A549 treated with AZD2906 at 1 μM for 4 hours (cell line): Measurements from ENCODE around the gene KRTAP3-1. TPM values are rescaled to one million over a fixed set of nuclear protein-coding genes. Genes with fewer than 3 reads are reported as not detected.

Experiments used
- total RNA-seq: library from RNA; stranded (reverse); fragments of 200-300 nt; extraction: Qiagen RNA extraction; gene quantifications from 5 replicates; pipeline ENCODE4 v1.2.3, GENCODE V29; 2022

The KRTAP3-1 gene
- total RNA-seq = not detected in 5 replicates

GRCh38 chr17:41008811-41009210 is at the start of gene KRTAP3-1:
KRTAP3-1 (minus strand) TSS chr17:41009128; CDS start chr17:41009074, 54 bp downstream.

GRCh38 chr17:41055130-41055529 is 46.2 kb upstream of the KRTAP3-1 start, which contains the start of gene KRTAP2-2:
KRTAP2-2 (minus strand) TSS chr17:41055230; CDS start chr17:41055211, 19 bp downstream.

GRCh38 chr17:41046735-41047465 is 38.0 kb upstream of the KRTAP3-1 start, which contains the start of gene KRTAP2-1:
KRTAP2-1 (minus strand) TSS chr17:41047316; CDS start chr17:41047267, 49 bp downstream.

GRCh38 chr17:41040783-41041571 is 32.0 kb upstream of the KRTAP3-1 start, which contains the start of gene KRTAP1-1:
KRTAP1-1 (minus strand) TSS chr17:41041450; CDS start chr17:41041397, 53 bp downstream.

GRCh38 chr17:41034346-41034935 is 25.5 kb upstream of the KRTAP3-1 start, which contains the start of gene KRTAP1-3:
KRTAP1-3 (minus strand) TSS chr17:41034874; CDS start chr17:41034821, 53 bp downstream.

GRCh38 chr17:41029633-41030245 is 20.8 kb upstream of the KRTAP3-1 start, which contains the start of gene KRTAP1-4:
KRTAP1-4 (minus strand) TSS chr17:41030195; CDS start chr17:41030078, 117 bp downstream.

GRCh38 chr17:41026715-41027471 is 18.0 kb upstream of the KRTAP3-1 start, which contains the start of gene KRTAP1-5:
KRTAP1-5 (minus strand) TSS chr17:41027208; CDS start chr17:41027155, 53 bp downstream.

GRCh38 chr17:40999563-40999962 is 9.4 kb downstream of the KRTAP3-1 start, which contains the start of gene KRTAP3-2:
KRTAP3-2 (minus strand) TSS chr17:40999906; CDS start chr17:40999853, 53 bp downstream.

GRCh38 chr17:40993839-40994238 is 15.1 kb downstream of the KRTAP3-1 start, which contains the start of gene KRTAP3-3:
KRTAP3-3 (minus strand) TSS chr17:40994164; CDS start chr17:40994097, 67 bp downstream.

GRCh38 chr17:40984226-40984625 is 24.7 kb downstream of the KRTAP3-1 start, which contains the start of gene KRT40:
KRT40 (minus strand) TSS chr17:40984326; CDS start chr17:40984273, 53 bp downstream.

GRCh38 chr17:40966848-40967247 is 42.1 kb downstream of the KRTAP3-1 start, which contains the start of gene KRT39:
KRT39 (minus strand) TSS chr17:40966948; CDS start chr17:40966856, 92 bp downstream.

Other genes with a start within 250 kb of the KRTAP3-1 start
- not detected in 5 replicates for gene KRT26, start 236.9 kb downstream of the KRTAP3-1 start, total RNA-seq
- not detected in 5 replicates for gene KRT27, start 226.6 kb downstream of the KRTAP3-1 start, total RNA-seq
- not detected in 5 replicates for gene KRT28, start 209.2 kb downstream of the KRTAP3-1 start, total RNA-seq
- gene KRT10, start 186.5 kb downstream of the KRTAP3-1 start, total RNA-seq = 65.4 to 117 TPM (median 102 TPM) in 5 replicates
- not detected in 5 replicates for gene KRT12, start 141.9 kb downstream of the KRTAP3-1 start, total RNA-seq
- gene KRT20, start 123.9 kb downstream of the KRTAP3-1 start, total RNA-seq = 0.11 to 0.30 TPM (median 0.23 TPM) in 5 replicates
- 0.08 to 0.14 TPM (median 0.10 TPM) in 4 of 5 replicates, not detected in the other for gene KRT23, start 71.5 kb downstream of the KRTAP3-1 start, total RNA-seq
- not detected in 5 replicates for gene KRT39, start 42.2 kb downstream of the KRTAP3-1 start, total RNA-seq
- gene KRT40, start 24.8 kb downstream of the KRTAP3-1 start, total RNA-seq = not detected in 5 replicates
- not detected in 5 replicates for gene KRTAP3-3, start 15.0 kb downstream of the KRTAP3-1 start, total RNA-seq
- 0.20 to 0.57 TPM (median 0.29 TPM) in 5 replicates for gene KRTAP3-2, start 9.2 kb downstream of the KRTAP3-1 start, total RNA-seq
- not detected in 5 replicates for gene KRTAP1-5, start 18.1 kb upstream of the KRTAP3-1 start, total RNA-seq
- gene KRTAP1-4, start 21.1 kb upstream of the KRTAP3-1 start, total RNA-seq = not detected in 5 replicates
- not detected in 5 replicates for gene KRTAP1-3, start 25.7 kb upstream of the KRTAP3-1 start, total RNA-seq
- not detected in 5 replicates for gene KRTAP1-1, start 32.3 kb upstream of the KRTAP3-1 start, total RNA-seq
- gene KRTAP2-1, start 38.2 kb upstream of the KRTAP3-1 start, total RNA-seq = not detected in 5 replicates
- not detected in 5 replicates for gene KRTAP2-2, start 46.1 kb upstream of the KRTAP3-1 start, total RNA-seq
- 0.18 TPM in 1 of 5 replicates, not detected in the others for gene KRTAP2-3, start 51.0 kb upstream of the KRTAP3-1 start, total RNA-seq
- not detected in 5 replicates for gene KRTAP2-4, start 56.8 kb upstream of the KRTAP3-1 start, total RNA-seq
- gene KRTAP4-7, start 75.0 kb upstream of the KRTAP3-1 start, total RNA-seq = not detected in 5 replicates
- gene KRTAP4-8, start 89.0 kb upstream of the KRTAP3-1 start, total RNA-seq = not detected in 5 replicates
- gene KRTAP4-16, start 93.1 kb upstream of the KRTAP3-1 start, total RNA-seq = not detected in 5 replicates
- gene KRTAP4-9, start 96.3 kb upstream of the KRTAP3-1 start, total RNA-seq = not detected in 5 replicates
- gene KRTAP4-11, start 109.2 kb upstream of the KRTAP3-1 start, total RNA-seq = not detected in 5 replicates
- gene KRTAP4-12, start 115.1 kb upstream of the KRTAP3-1 start, total RNA-seq = not detected in 5 replicates
- not detected in 5 replicates for gene KRTAP4-6, start 131.4 kb upstream of the KRTAP3-1 start, total RNA-seq
- gene KRTAP4-5, start 140.7 kb upstream of the KRTAP3-1 start, total RNA-seq = not detected in 5 replicates
- not detected in 5 replicates for gene KRTAP4-4, start 151.6 kb upstream of the KRTAP3-1 start, total RNA-seq
- gene KRTAP4-3, start 159.1 kb upstream of the KRTAP3-1 start, total RNA-seq = not detected in 5 replicates
- gene KRTAP4-2, start 169.1 kb upstream of the KRTAP3-1 start, total RNA-seq = not detected in 5 replicates
- gene KRTAP4-1, start 175.8 kb upstream of the KRTAP3-1 start, total RNA-seq = 0.08 to 0.13 TPM in 2 of 5 replicates, not detected in the others
- not detected in 5 replicates for gene KRTAP9-1, start 180.8 kb upstream of the KRTAP3-1 start, total RNA-seq
- not detected in 5 replicates for gene KRTAP9-2, start 217.5 kb upstream of the KRTAP3-1 start, total RNA-seq
- not detected in 5 replicates for gene KRTAP9-3, start 223.3 kb upstream of the KRTAP3-1 start, total RNA-seq
- not detected in 5 replicates for gene KRTAP9-8, start 228.9 kb upstream of the KRTAP3-1 start, total RNA-seq
- not detected in 5 replicates for gene KRTAP9-4, start 240.6 kb upstream of the KRTAP3-1 start, total RNA-seq
- not detected in 5 replicates for gene KRTAP9-9, start 246.3 kb upstream of the KRTAP3-1 start, total RNA-seq